Activated CD4-positive, alpha-beta T cell treated with anti-CD3 and anti-CD28 coated beads for 36 hours (primary cell): ENCODE data around the gene MCM6. TPM values are rescaled to one million over a fixed set of nuclear protein-coding genes. Genes with fewer than 3 reads are reported as not detected.

Experiments
- ATAC-seq: fragments of 200-7000 bp; cut with Tn5 transposase; one replicate; pipeline ENCODE4 v1.10.0; 2021; ENCODE audit warnings: mild to moderate bottlenecking, moderate library complexity
- CTCF ChIA-PET: fragments of 350-600 bp; sonication (Branson Sonifier 250); formaldehyde crosslinking; loops from one replicate; lab custom pipeline; 2021; ENCODE audit warnings: antibody characterized with exemption; lab: Charles Lee
- POLR2A ChIA-PET: fragments of 350-600 bp; sonication (Branson Sonifier 250); formaldehyde crosslinking; loops from one replicate; lab custom pipeline; 2021; ENCODE audit warnings: antibody characterized with exemption, inconsistent platforms; lab: Charles Lee
- DNase-seq: peaks from one replicate; pipeline ENCODE4 v3.0.0-alpha.2; 2020
- H3K27ac Mint-ChIP-seq: one replicate; pipeline ENCODE4 v1.8.0; 2021; ENCODE audit warnings: mixed read lengths
- H3K27me3 Mint-ChIP-seq: one replicate; pipeline ENCODE4 v1.8.0; 2021; ENCODE audit warnings: mixed read lengths
- H3K36me3 Mint-ChIP-seq: one replicate; pipeline ENCODE4 v1.8.0; 2021; ENCODE audit warnings: low read depth, mixed read lengths
- H3K4me1 Mint-ChIP-seq: one replicate; pipeline ENCODE4 v1.8.0; 2021; ENCODE audit warnings: mixed read lengths
- H3K4me3 Mint-ChIP-seq: one replicate; pipeline ENCODE4 v1.8.0; 2021; ENCODE audit warnings: mild to moderate bottlenecking, moderate library complexity, mixed read lengths
- H3K9me3 Mint-ChIP-seq: one replicate; pipeline ENCODE4 v1.8.0; 2021; ENCODE audit warnings: low read depth, mixed read lengths
- intact Hi-C, 2 experiments: fragments of 100-400 bp; cut with DNase I in 1 of 2; cut with micrococcal nuclease in 1 of 2; formaldehyde crosslinking; loops; one replicate each; pipeline versions ENCODE4 v1.14.2 to v1.15.1; 2022 to 2024; cut with DNase I, micrococcal nuclease
- total RNA-seq, 2 experiments: library from RNA; stranded (reverse); gene quantifications; one replicate each; pipeline ENCODE4 v1.2.3, GENCODE V29; 2021

MCM6 gene
- total RNA-seq, 2 experiments from 2014 or later: 228 to 276 TPM

- Mint-ChIP-seq H3K27me3 (no peaks in the 10 kb centered on the region), H3K36me3 (no peaks in the 10 kb centered on the region), H3K4me1 (peaks cover 22% of the 10 kb centered on the region), H3K4me3 (no peak overlapping the region), H3K27ac (no peak overlapping the region), H3K9me3 (no peaks in the 10 kb centered on the region)
- POLR2A ChIA-PET: interaction anchor here (0.6 kb wide), 1 partner anchor 172 kb away, joined by 4 read pairs; no protein-coding TSS in a partner anchor
- ATAC-seq (no peak), DNase-seq (no peak)
- intact Hi-C loops: no loop called here
- CTCF ChIA-PET: interaction anchor here (0.7 to 1.5 kb wide), 2 partner anchors 9 to 13 kb away, joined by 3 read pairs; no protein-coding TSS in a partner anchor
Observed at GRCh38 chr2:135791418-135792190, 84.6 kb downstream of the MCM6 start.

DNA sequence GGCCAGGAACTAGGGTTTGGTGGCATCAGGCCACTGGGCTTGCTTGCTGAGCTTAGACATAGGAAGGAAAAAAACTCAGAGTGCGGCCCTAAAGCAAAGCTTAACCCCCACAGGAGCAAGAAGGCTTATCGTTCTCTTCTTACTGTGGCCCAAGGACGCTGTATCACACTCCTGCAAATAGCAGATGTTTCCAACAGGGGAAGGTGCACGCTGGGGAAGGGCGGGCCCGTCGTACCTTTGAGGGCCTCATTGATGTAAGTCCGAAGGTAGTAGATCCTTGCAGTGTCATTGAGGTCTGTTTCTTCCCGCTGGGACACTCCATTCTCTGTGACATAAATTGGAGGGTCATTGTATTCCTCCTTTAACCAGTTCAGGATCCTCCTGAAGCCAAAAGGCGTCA is 85.8 kb downstream of the MCM6 start:
- Mint-ChIP-seq H3K36me3 (peaks cover 6% of the 10 kb centered on the region), H3K27me3 (no peaks in the 10 kb centered on the region), H3K27ac (no peak overlapping the region), H3K4me3 (no peak overlapping the region), H3K4me1 (peaks cover 21% of the 10 kb centered on the region), H3K9me3 (no peaks in the 10 kb centered on the region)
- ChIA-PET CTCF (interaction anchor here (0.5 kb wide), 1 partner anchor 36 kb away, joined by 3 read pairs; no protein-coding TSS in a partner anchor), POLR2A (no interaction called here)
- ATAC-seq: no peak
- intact Hi-C loops: no loop called here
- no peak for DNase-seq

Other genes starting within 250 kb of the MCM6 start
- 100 to 1,000 TPM in 1 of 2 experiments, 10 to 100 TPM in 1; 97.0 to 104 TPM for gene UBXN4, start 134.6 kb downstream of the MCM6 start, total RNA-seq
- under 1 TPM; 0.16 TPM for gene LCT, start 39.3 kb downstream of the MCM6 start, total RNA-seq
- 100 to 1,000 TPM; 174 to 190 TPM for gene DARS1, start 109.2 kb upstream of the MCM6 start, total RNA-seq
- 10 to 100 TPM; 75.4 to 89.3 TPM for gene CXCR4, start 241.7 kb upstream of the MCM6 start, total RNA-seq